Measurements from ENCODE around the gene TPX2. TPM values are rescaled to one million over a fixed set of nuclear protein-coding genes. Genes with fewer than 3 reads are reported as not detected.

The TPX2 gene
- total RNA-seq, 2 experiments from 2014 or later: 166 to 175 TPM

- no peak within 1 kb of the TSS for H3K4me3 Mint-ChIP-seq
- H3K4me1 Mint-ChIP-seq (ENCODE audit: low read depth): no peaks in the 10 kb centered on the region
- no peak within 1 kb of the TSS for H3K27ac Mint-ChIP-seq
- CTCF ChIA-PET: interaction anchor here (0.6 to 5.4 kb wide), 4 partner anchors 9 to 244 kb away, joined by 3 to 53 read pairs (median 14); no protein-coding TSS in a partner anchor
- no peaks in the 10 kb centered on the region for H3K9me3 Mint-ChIP-seq
- no peak for DNase-seq
- H3K36me3 Mint-ChIP-seq (ENCODE audit: low read depth): no peaks in the 10 kb centered on the region
- intact Hi-C loops (cut with micrococcal nuclease): loop anchor here (5.0 kb wide), 1 partner anchor 213 kb away; no protein-coding TSS in a partner anchor
- peaks cover 12% of the 10 kb centered on the region for H3K27me3 Mint-ChIP-seq (ENCODE audit: low read depth)
Observed at GRCh38 chr20:31845300-31845863, 106.3 kb downstream of the TPX2 start, which contains the start of gene FOXS1. TSS of gene FOXS1 (minus strand) at chr20:31845604. CDS start at chr20:31845542, 62 bp downstream.

GRCh38 chr20:31846793-31847138 lies 107.7 kb downstream of the TPX2 start:
- Mint-ChIP-seq H3K27ac (no peak overlapping the region), H3K9me3 (no peaks in the 10 kb centered on the region), H3K27me3 (ENCODE audit: low read depth) (peaks cover 21% of the 10 kb centered on the region), H3K4me1 (ENCODE audit: low read depth) (no peaks in the 10 kb centered on the region), H3K4me3 (no peak overlapping the region), H3K36me3 (ENCODE audit: low read depth) (no peaks in the 10 kb centered on the region)
- no peak for DNase-seq
- CTCF ChIA-PET: interaction anchor here (0.7 to 5.4 kb wide), 23 partner anchors 9 to 188 kb away, joined by 3 to 53 read pairs (median 3); partner anchors contain the start of gene PDRG1
- intact Hi-C loops (cut with micrococcal nuclease): loop anchor here (1.0 to 5.0 kb wide), 2 partner anchors 24 to 214 kb away; no protein-coding TSS in a partner anchor

- H3K4me1 Mint-ChIP-seq (ENCODE audit: low read depth): no peaks in the 10 kb centered on the region
Observed at GRCh38 chr20:31848088-31848999, 109.3 kb downstream of the TPX2 start.

GRCh38 chr20:31849306-31849930 lies 110.3 kb downstream of the TPX2 start:
- no peak for DNase-seq
- no peak overlapping the region for H3K4me3 Mint-ChIP-seq
- peaks cover 21% of the 10 kb centered on the region for H3K27me3 Mint-ChIP-seq (ENCODE audit: low read depth)
- H3K9me3 Mint-ChIP-seq: no peaks in the 10 kb centered on the region
- no peaks in the 10 kb centered on the region for H3K36me3 Mint-ChIP-seq (ENCODE audit: low read depth)
- CTCF ChIA-PET: interaction anchor here (1.8 to 8.8 kb wide), 7 partner anchors 12 to 242 kb away, joined by 7 to 107 read pairs (median 21); partner anchors contain the start of gene PDRG1
- no peaks in the 10 kb centered on the region for H3K4me1 Mint-ChIP-seq (ENCODE audit: low read depth)
- H3K27ac Mint-ChIP-seq: no peak overlapping the region
- intact Hi-C loops (cut with micrococcal nuclease): loop anchor here (5.0 kb wide), 1 partner anchor 217 kb away; no protein-coding TSS in a partner anchor

More at GRCh38 chr20:31848088-31848999, 109.3 kb downstream of the TPX2 start:
- CTCF ChIA-PET: interaction anchor here (1.5 to 5.4 kb wide), 7 partner anchors 11 to 105 kb away, joined by 3 to 53 read pairs (median 11); partner anchors contain the start of gene PDRG1
- no peak overlapping the region for H3K4me3 Mint-ChIP-seq
- H3K27me3 Mint-ChIP-seq (ENCODE audit: low read depth): peaks cover 21% of the 10 kb centered on the region
- intact Hi-C loops (cut with micrococcal nuclease): loop anchor here (5.0 kb wide), 1 partner anchor 216 kb away; no protein-coding TSS in a partner anchor
- H3K36me3 Mint-ChIP-seq (ENCODE audit: low read depth): no peaks in the 10 kb centered on the region
- DNase-seq: no peak
- no peaks in the 10 kb centered on the region for H3K9me3 Mint-ChIP-seq
- H3K27ac Mint-ChIP-seq: no peak overlapping the region

Other genes starting within 250 kb of the TPX2 start
- 10 to 100 TPM; 67.3 to 69.4 TPM for gene HM13, start 224.8 kb upstream of the TPX2 start, total RNA-seq
- 1 to 10 TPM; 1.8 to 2.4 TPM for gene ID1, start 134.0 kb upstream of the TPX2 start, total RNA-seq
- not detected for gene COX4I2, start 101.4 kb upstream of the TPX2 start, total RNA-seq
- gene BCL2L1, start 16.4 kb upstream of the TPX2 start, total RNA-seq: 10 to 100 TPM; 87.9 to 89.2 TPM
- under 1 TPM in 1 of 2 experiments, not detected in 1; 0.17 TPM for gene MYLK2, start 80.1 kb downstream of the TPX2 start, total RNA-seq
- gene FOXS1, start 106.3 kb downstream of the TPX2 start, total RNA-seq: not detected
- gene DUSP15, start 131.2 kb downstream of the TPX2 start, total RNA-seq: not detected
- gene TTLL9, start 131.3 kb downstream of the TPX2 start, total RNA-seq: not detected
- 10 to 100 TPM; 17.4 to 19.3 TPM for gene PDRG1, start 212.8 kb downstream of the TPX2 start, total RNA-seq
- gene XKR7, start 228.9 kb downstream of the TPX2 start, total RNA-seq: under 1 TPM; 0.02 TPM